K562 (cell line): ENCODE results near the gene SLC38A7. TPM values are rescaled to one million over a fixed set of nuclear protein-coding genes. Genes with fewer than 3 reads are reported as not detected.

Experiments
- ADNP ChIP-seq: fragments of 200-800 bp; sonication (Bioruptor generic); IDR thresholded peaks from 2 replicates; pipeline ENCODE4 v1.6.1; 2016; ENCODE audit warnings: missing genetic modification characterization, missing compliant biosample characterization
- C11orf30 ChIP-seq: fragments of 450-650 bp; IDR thresholded peaks from 2 replicates; pipeline ENCODE4 v1.6.1; 2016; ENCODE audit warnings: low read depth, mild to moderate bottlenecking
- E2F3 ChIP-seq: fragments of 250-450 bp; sonication (Bioruptor Pico); IDR thresholded peaks from 2 replicates; pipeline ENCODE4 v1.4.0; 2020; ENCODE audit warnings: mild to moderate bottlenecking
- ELF2 ChIP-seq: fragments of 250-450 bp; sonication (Bioruptor Pico); IDR thresholded peaks from 2 replicates; pipeline ENCODE4 v1.5.0; 2021; ENCODE audit warnings: mild to moderate bottlenecking
- RBM25 ChIP-seq: fragments of 200-400 bp; formaldehyde crosslinking; IDR thresholded peaks from 2 replicates; pipeline ENCODE4 v1.6.1; 2018; ENCODE audit warnings: low read length, low read depth, moderate library complexity; ENCODE audit not compliant: severe bottlenecking
- RHOXF2B ChIP-seq: fragments of 250-450 bp; sonication (Bioruptor Pico); conservative IDR thresholded peaks from 2 replicates; pipeline ENCODE4 v1.5.1; 2021
- TFAM ChIP-seq: fragments of 250-450 bp; sonication (Bioruptor Pico); conservative IDR thresholded peaks from 2 replicates; pipeline ENCODE4 v1.5.0; 2021; ENCODE audit warnings: mild to moderate bottlenecking, moderate library complexity
- TOE1 ChIP-seq, 2 experiments: fragments of 450-650 bp in 1 of 2; sonication (generic) in 1 of 2; formaldehyde crosslinking in 1 of 2; IDR thresholded peaks; 2 replicates each; pipeline versions ENCODE4 v1.7.1 to v1.8.0; 2016 to 2022; ENCODE audit warnings: borderline replicate concordance in 2 of 2, mild to moderate bottlenecking in 2 of 2, antibody characterized with exemption in 1 of 2, inconsistent platforms in 1 of 2, low read depth in 1 of 2, missing genetic modification reagents in 1 of 2, moderate library complexity in 1 of 2
- TRIM28 ChIP-seq: fragments of 450-650 bp; IDR thresholded peaks from 2 replicates; pipeline ENCODE4 v1.6.1; 2017
- XRCC4 ChIP-seq: IDR thresholded peaks from one replicate; pipeline ENCODE4 v1.6.1; 2011; ENCODE audit not compliant: insufficient read depth, insufficient read length; ENCODE audit errors: extremely low read depth
- ZBTB7A ChIP-seq: IDR thresholded peaks from 2 replicates; pipeline ENCODE4 v1.6.1; 2011; ENCODE audit warnings: low read depth, mild to moderate bottlenecking, low read length, moderate library complexity, borderline replicate concordance; ENCODE audit not compliant: control insufficient read depth
- ZNF134 ChIP-seq: fragments of 250-450 bp; sonication (Bioruptor Pico); conservative IDR thresholded peaks from 2 replicates; pipeline ENCODE4 v1.4.0; 2020
- ZNF140 ChIP-seq: fragments of 250-450 bp; sonication (Bioruptor Pico); IDR thresholded peaks from 2 replicates; pipeline ENCODE4 v1.8.0; 2021; ENCODE audit warnings: moderate library complexity, mild to moderate bottlenecking, inconsistent platforms
- ZNF197 ChIP-seq: fragments of 200-800 bp; sonication (Bioruptor generic); IDR thresholded peaks from 2 replicates; pipeline ENCODE4 v1.6.1; 2016; ENCODE audit warnings: low read depth, missing genetic modification characterization, missing compliant biosample characterization
- ZNF444 ChIP-seq: fragments of 250-450 bp; sonication (Bioruptor Pico); IDR thresholded peaks from 2 replicates; pipeline ENCODE4 v1.4.0; 2020; ENCODE audit warnings: mild to moderate bottlenecking, moderate library complexity
- ZNF766 ChIP-seq: fragments of 200-800 bp; sonication (Bioruptor generic); conservative IDR thresholded peaks from 2 replicates; pipeline ENCODE4 v1.6.1; 2016; ENCODE audit warnings: missing genetic modification characterization, missing compliant biosample characterization
- ZNF780A ChIP-seq: fragments of 250-450 bp; sonication (Bioruptor Pico); IDR thresholded peaks from 2 replicates; pipeline ENCODE4 v1.5.0; 2021; ENCODE audit warnings: mild to moderate bottlenecking
- polyA plus RNA-seq, 8 experiments: library from polyadenylated mRNA; depleted of rRNA in 4 of 8; stranded (reverse) in 5 of 8; unstranded in 3 of 8; fragments of >200 nt; fragmentation: Nextera tagmentation in 2 of 8; fragmentation: Illumina TruSeq in 1 of 8; extraction: Ambion mirVana in 2 of 8; extraction: Trizol in 1 of 8; gene quantifications; 2 replicates each; pipeline versions ENCODE4 v1.2.1 to v1.2.3, GENCODE V29; 2011 to 2014; ENCODE audit warnings: inconsistent platforms in 1 of 8, missing spikeins in 1 of 8
- total RNA-seq, 7 experiments: library from RNA; depleted of rRNA in 6 of 7; stranded (reverse); fragments of >200 nt in 6 of 7; fragmentation: Illumina TruSeq in 2 of 7; extraction: Trizol in 2 of 7; gene quantifications; 2 replicates each; pipeline versions ENCODE4 v1.2.1 to v1.2.3, GENCODE V29; 2011 to 2021; ENCODE audit warnings: low replicate concordance in 1 of 7
- TF ChIP-seq, protein P1 (sequence below), 2 experiments: fragments of 450-650 bp in 1 of 2; IDR thresholded peaks; 2 replicates each; pipeline ENCODE4 v1.6.1; 2011 to 2017; ENCODE audit warnings: low read depth in 2 of 2, antibody characterized with exemption in 1 of 2, borderline replicate concordance in 1 of 2, low read length in 1 of 2, mild to moderate bottlenecking in 1 of 2, mixed read lengths in 1 of 2; ENCODE audit not compliant: control insufficient read depth in 1 of 2
- TF ChIP-seq, protein P2 (sequence below): fragments of 250-450 bp; sonication (Bioruptor Pico); IDR thresholded peaks from 2 replicates; pipeline ENCODE4 v1.5.0; 2021; ENCODE audit warnings: mild to moderate bottlenecking, borderline replicate concordance
- TF ChIP-seq, protein P3 (sequence below): fragments of 450-650 bp; formaldehyde crosslinking; IDR thresholded peaks from 2 replicates; pipeline ENCODE4 v1.4.0; 2020; ENCODE audit warnings: mild to moderate bottlenecking, moderate library complexity

Gene SLC38A7
- total and polyA plus RNA-seq, 9 of the 15 experiments (the other 6 are each of a cell fraction or from before 2014, with no cell fraction given), result 2.7 to 12.2 (median 6.5) TPM

DNA sequence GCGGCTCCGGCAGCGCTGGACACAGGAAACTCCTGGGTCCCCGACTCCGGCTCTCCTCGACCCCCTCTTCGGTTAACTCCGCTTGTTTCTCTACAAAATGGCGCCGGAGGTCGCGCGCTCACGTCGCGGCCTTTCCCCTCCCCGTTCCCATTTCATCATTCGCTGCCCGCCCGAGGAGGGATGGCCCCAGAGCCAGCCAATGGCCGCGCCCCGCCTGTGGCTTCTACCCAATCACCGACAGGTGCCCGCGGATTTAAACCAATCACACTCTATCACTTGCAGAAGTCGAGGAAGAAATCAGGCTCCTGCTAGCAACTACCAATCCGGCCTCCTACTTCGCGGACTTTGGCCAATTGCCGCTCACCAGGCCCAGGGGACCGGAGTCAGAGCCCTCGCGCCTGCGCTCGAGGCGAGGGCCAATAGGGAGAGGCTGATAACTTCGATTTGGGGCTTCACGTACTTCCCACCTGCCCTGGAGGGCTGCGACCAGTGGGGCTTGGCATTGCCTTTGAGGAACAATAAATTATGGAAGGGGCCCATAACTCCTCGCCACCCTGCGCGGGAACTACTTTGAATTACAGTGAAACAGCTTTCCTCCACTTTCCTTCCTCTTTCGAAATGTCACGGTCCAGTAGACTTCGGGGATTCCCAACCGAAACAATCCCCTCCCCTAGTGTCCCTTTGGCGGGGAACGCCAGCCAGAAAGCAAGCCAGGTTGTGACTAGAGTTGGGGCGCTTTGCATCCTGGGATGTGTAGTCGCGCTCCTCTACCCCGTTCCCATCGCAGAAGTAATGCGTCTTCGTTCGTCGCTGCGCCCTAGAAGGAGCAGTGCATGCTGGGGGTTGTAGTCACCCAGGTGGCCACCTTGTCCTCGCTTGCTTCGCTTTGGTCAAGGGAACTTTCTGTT lies 54.6 kb downstream of the SLC38A7 start, which contains the start of gene CNOT1 (continued):
- TF ChIP-seq, protein P1, sequence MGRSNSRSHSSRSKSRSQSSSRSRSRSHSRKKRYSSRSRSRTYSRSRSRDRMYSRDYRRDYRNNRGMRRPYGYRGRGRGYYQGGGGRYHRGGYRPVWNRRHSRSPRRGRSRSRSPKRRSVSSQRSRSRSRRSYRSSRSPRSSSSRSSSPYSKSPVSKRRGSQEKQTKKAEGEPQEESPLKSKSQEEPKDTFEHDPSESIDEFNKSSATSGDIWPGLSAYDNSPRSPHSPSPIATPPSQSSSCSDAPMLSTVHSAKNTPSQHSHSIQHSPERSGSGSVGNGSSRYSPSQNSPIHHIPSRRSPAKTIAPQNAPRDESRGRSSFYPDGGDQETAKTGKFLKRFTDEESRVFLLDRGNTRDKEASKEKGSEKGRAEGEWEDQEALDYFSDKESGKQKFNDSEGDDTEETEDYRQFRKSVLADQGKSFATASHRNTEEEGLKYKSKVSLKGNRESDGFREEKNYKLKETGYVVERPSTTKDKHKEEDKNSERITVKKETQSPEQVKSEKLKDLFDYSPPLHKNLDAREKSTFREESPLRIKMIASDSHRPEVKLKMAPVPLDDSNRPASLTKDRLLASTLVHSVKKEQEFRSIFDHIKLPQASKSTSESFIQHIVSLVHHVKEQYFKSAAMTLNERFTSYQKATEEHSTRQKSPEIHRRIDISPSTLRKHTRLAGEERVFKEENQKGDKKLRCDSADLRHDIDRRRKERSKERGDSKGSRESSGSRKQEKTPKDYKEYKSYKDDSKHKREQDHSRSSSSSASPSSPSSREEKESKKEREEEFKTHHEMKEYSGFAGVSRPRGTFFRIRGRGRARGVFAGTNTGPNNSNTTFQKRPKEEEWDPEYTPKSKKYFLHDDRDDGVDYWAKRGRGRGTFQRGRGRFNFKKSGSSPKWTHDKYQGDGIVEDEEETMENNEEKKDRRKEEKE (IDR thresholded peaks at IDR 0.05; ENCODE audit: borderline replicate concordance in 1 of 2, control insufficient read depth in 1 of 2, low read depth in 2 of 2, low read length in 1 of 2), result no peak
- TF ChIP-seq, protein P2, sequence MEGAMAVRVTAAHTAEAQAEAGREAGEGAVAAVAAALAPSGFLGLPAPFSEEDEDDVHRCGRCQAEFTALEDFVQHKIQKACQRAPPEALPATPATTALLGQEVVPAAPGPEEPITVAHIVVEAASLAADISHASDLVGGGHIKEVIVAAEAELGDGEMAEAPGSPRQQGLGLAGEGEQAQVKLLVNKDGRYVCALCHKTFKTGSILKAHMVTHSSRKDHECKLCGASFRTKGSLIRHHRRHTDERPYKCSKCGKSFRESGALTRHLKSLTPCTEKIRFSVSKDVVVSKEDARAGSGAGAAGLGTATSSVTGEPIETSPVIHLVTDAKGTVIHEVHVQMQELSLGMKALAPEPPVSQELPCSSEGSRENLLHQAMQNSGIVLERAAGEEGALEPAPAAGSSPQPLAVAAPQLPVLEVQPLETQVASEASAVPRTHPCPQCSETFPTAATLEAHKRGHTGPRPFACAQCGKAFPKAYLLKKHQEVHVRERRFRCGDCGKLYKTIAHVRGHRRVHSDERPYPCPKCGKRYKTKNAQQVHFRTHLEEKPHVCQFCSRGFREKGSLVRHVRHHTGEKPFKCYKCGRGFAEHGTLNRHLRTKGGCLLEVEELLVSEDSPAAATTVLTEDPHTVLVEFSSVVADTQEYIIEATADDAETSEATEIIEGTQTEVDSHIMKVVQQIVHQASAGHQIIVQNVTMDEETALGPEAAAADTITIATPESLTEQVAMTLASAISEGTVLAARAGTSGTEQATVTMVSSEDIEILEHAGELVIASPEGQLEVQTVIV (CRISPR knock-in tag), result peak; percentile 88
- TF ChIP-seq ZNF780A (no peak), ZNF444 (0 out of 2 replicates have a peak, but pooled peaks have one; percentile 44), TRIM28 (0 out of 2 replicates have a peak, but pooled peaks have one; percentile 21), ADNP (tag) (no peak), TOE1 (IDR thresholded peaks at IDR 0.05; ENCODE audit: borderline replicate concordance) (0 out of 2 replicates have a peak, but pooled peaks have one; percentile 58), TOE1 (CRISPR knock-in tag; IDR thresholded peaks at IDR 0.05; ENCODE audit: borderline replicate concordance, low read depth) (no peak), E2F3 (CRISPR knock-in tag) (peak; percentile 76), RHOXF2B (no peak), TFAM (no peak), ELF2 (peak; percentile 26; the same call in 1 of the 2 replicates), C11orf30 (peak; percentile 39; the same call in 1 of the 2 replicates), ZNF140 (CRISPR knock-in tag) (no peak), XRCC4 (no peak), ZNF766 (CRISPR knock-in tag) (peak; percentile 93), ZNF197 (CRISPR knock-in tag) (peak; percentile 87), ZBTB7A (peak; percentile 42; the same call in 1 of the 2 replicates), RBM25 (peak; percentile 99), ZNF134 (CRISPR knock-in tag) (0 out of 2 replicates have a peak, but pooled peaks have one; percentile 57)
- TF ChIP-seq, protein P3, sequence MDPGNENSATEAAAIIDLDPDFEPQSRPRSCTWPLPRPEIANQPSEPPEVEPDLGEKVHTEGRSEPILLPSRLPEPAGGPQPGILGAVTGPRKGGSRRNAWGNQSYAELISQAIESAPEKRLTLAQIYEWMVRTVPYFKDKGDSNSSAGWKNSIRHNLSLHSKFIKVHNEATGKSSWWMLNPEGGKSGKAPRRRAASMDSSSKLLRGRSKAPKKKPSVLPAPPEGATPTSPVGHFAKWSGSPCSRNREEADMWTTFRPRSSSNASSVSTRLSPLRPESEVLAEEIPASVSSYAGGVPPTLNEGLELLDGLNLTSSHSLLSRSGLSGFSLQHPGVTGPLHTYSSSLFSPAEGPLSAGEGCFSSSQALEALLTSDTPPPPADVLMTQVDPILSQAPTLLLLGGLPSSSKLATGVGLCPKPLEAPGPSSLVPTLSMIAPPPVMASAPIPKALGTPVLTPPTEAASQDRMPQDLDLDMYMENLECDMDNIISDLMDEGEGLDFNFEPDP (CRISPR knock-in tag), result no peak
